T-helper 1 cell treated with Interleukin-12 subunit alpha and Interleukin-12 subunit beta and Interleukin-4 antibody, amounts not matched to agents 30 ng/mL and 1 ng/mL, for 36 hours (primary cell): ENCODE data around the gene DNM3. TPM values are rescaled to one million over a fixed set of nuclear protein-coding genes. Genes with fewer than 3 reads are reported as not detected.

Experiments
- intact Hi-C: fragments of 100-400 bp; cut with micrococcal nuclease; formaldehyde crosslinking; loops from one replicate; pipeline ENCODE4 v1.15.1; 2024
- total RNA-seq: library from RNA; stranded (reverse); gene quantifications from 2 replicates; pipeline ENCODE4 v1.2.3, GENCODE V29; 2022

DNM3 gene
- total RNA-seq, 1 donor from 2014 or later: 1.2 TPM

GRCh38 chr1:172089768-172090510 is 248.6 kb downstream of the DNM3 start:
- intact Hi-C loops: loop anchor here (1.0 to 5.0 kb wide), 7 partner anchors 87 to 642 kb away; partner anchors contain the start of gene PIGC

GRCh38 chr1:172090511-172090817 is 249.2 kb downstream of the DNM3 start:
- intact Hi-C loops: loop anchor here (1.0 to 5.0 kb wide), 7 partner anchors 88 to 642 kb away; partner anchors contain the start of gene PIGC

GRCh38 chr1:172095846-172096245 is 254.5 kb downstream of the DNM3 start:
- intact Hi-C loops: no loop called here

- intact Hi-C loops: no loop called here
Observed at GRCh38 chr1:172105230-172105629, 263.9 kb downstream of the DNM3 start.

- intact Hi-C loops: no loop called here
Observed at GRCh38 chr1:172107316-172107975, 266.1 kb downstream of the DNM3 start.

GRCh38 chr1:172108161-172108893 is 267.0 kb downstream of the DNM3 start:
- intact Hi-C loops: no loop called here

GRCh38 chr1:172109359-172109758 is 268.1 kb downstream of the DNM3 start:
- intact Hi-C loops: no loop called here

- intact Hi-C loops: no loop called here
Observed at GRCh38 chr1:172112576-172112975, 271.3 kb downstream of the DNM3 start.

- intact Hi-C loops: loop anchor here (1.0 to 5.0 kb wide), 3 partner anchors 35 to 277 kb away; no protein-coding TSS in a partner anchor
Observed at GRCh38 chr1:172117800-172118199, 276.5 kb downstream of the DNM3 start.

- intact Hi-C loops: loop anchor here (1.0 to 5.0 kb wide), 3 partner anchors 34 to 276 kb away; no protein-coding TSS in a partner anchor
Observed at GRCh38 chr1:172118618-172119017, 277.3 kb downstream of the DNM3 start.

GRCh38 chr1:172119184-172119583 is 277.9 kb downstream of the DNM3 start:
- intact Hi-C loops: loop anchor here (5.0 kb wide), 1 partner anchor 33 kb away; no protein-coding TSS in a partner anchor

- intact Hi-C loops: no loop called here
Observed at GRCh38 chr1:172120381-172120780, 279.1 kb downstream of the DNM3 start.

- intact Hi-C loops: no loop called here
Observed at GRCh38 chr1:172121081-172121717, 279.9 kb downstream of the DNM3 start.

- intact Hi-C loops: no loop called here
Observed at GRCh38 chr1:172122381-172122780, 281.1 kb downstream of the DNM3 start.

- intact Hi-C loops: no loop called here
Observed at GRCh38 chr1:172125250-172125649, 284.0 kb downstream of the DNM3 start.

GRCh38 chr1:172125812-172126430 is 284.6 kb downstream of the DNM3 start:
- intact Hi-C loops: no loop called here

- intact Hi-C loops: no loop called here
Observed at GRCh38 chr1:172132836-172133235, 291.5 kb downstream of the DNM3 start.

GRCh38 chr1:172134087-172134731 is 292.9 kb downstream of the DNM3 start:
- intact Hi-C loops: no loop called here

- intact Hi-C loops: loop anchor here (1.0 kb wide), 3 partner anchors 46 to 264 kb away; no protein-coding TSS in a partner anchor
Observed at GRCh38 chr1:172135076-172135672, 293.9 kb downstream of the DNM3 start.
